GM12878 (cell line): ENCODE data around the gene COL4A1. TPM values are rescaled to one million over a fixed set of nuclear protein-coding genes. Genes with fewer than 3 reads are reported as not detected.
A peak's percentile ranks its signal among the peaks of the same experiment; 100 is the strongest.

ENCODE experiments used
- ATAC-seq: fragments of 200-7000 bp; cut with Tn5 transposase; 3 replicates; pipeline ENCODE4 v1.9.1; 2020; ENCODE audit warnings: mild to moderate bottlenecking, moderate library complexity
- BruUV-seq: library from RNA; stranded (reverse); fragments of 400-500 nt; replicated peaks from 2 replicates; lab custom pipeline; 2021; lab: Mats Ljungman, UMichigan
- CTCF ChIA-PET: fragments of 300-600 bp; sonication (Branson Sonifier 250); formaldehyde crosslinking; extraction: SDS; loops from one replicate; lab custom pipeline; 2021; ENCODE audit warnings: inconsistent platforms; lab: Yijun Ruan, JAX
- POLR2A ChIA-PET: fragments of 350-600 bp; formaldehyde crosslinking; extraction: SDS; loops from one replicate; lab custom pipeline; 2021; ENCODE audit warnings: inconsistent platforms; lab: Charles Lee
- RAD21 ChIA-PET: fragments of 300-600 bp; sonication (Branson Sonifier 250); formaldehyde crosslinking; loops from one replicate; lab custom pipeline; 2023; ENCODE audit warnings: antibody characterized with exemption; ENCODE audit not compliant: unreplicated experiment; lab: Charles Lee
- SMC1A ChIA-PET: fragments of 300-600 bp; sonication (Branson Sonifier 250); formaldehyde crosslinking; loops from one replicate; lab custom pipeline; 2023; ENCODE audit not compliant: unreplicated experiment, uncharacterized antibody; lab: Charles Lee
- DNase-seq: peaks from one replicate; pipeline ENCODE4 v3.0.0-alpha.2; 2011; ENCODE audit warnings: low read depth, low spot score
- FAIRE-seq: peaks from 3 replicates; lab custom pipeline; 2011; peaks lifted over from hg19 to GRCh38; lab: Jason Lieb, UNC
- H2AFZ ChIP-seq: 2 replicates; pipeline ENCODE4 v1.6.0; 2011; ENCODE audit warnings: low read depth, low read length, control low read depth; ENCODE audit not compliant: control insufficient read depth
- H3K27ac ChIP-seq: 2 replicates; pipeline ENCODE4 v1.5.1; 2011; ENCODE audit warnings: control low read depth; ENCODE audit not compliant: control insufficient read depth, insufficient read depth
- H3K27me3 ChIP-seq, 2 experiments: replicated peaks in 1 of 2; 2 replicates each; pipeline versions ENCODE4 v1.6.0 to v1.6.1; 2011; ENCODE audit warnings: low read length in 1 of 2; ENCODE audit not compliant: control insufficient read depth in 2 of 2, insufficient read depth in 2 of 2
- H3K36me3 ChIP-seq, 2 experiments: 2 replicates each; pipeline ENCODE4 v1.5.1; 2011; ENCODE audit warnings: low read length in 1 of 2; ENCODE audit not compliant: control insufficient read depth in 2 of 2, insufficient read depth in 2 of 2
- H3K4me1 ChIP-seq: 2 replicates; pipeline ENCODE4 v1.6.1; 2011; ENCODE audit warnings: mild to moderate bottlenecking, low read length, moderate library complexity, mixed read lengths; ENCODE audit not compliant: control insufficient read depth, insufficient read depth
- H3K4me2 ChIP-seq: 2 replicates; pipeline ENCODE4 v1.6.0; 2011; ENCODE audit warnings: control low read depth; ENCODE audit not compliant: control insufficient read depth, insufficient read depth
- H3K4me3 ChIP-seq: fragments of 200-600 bp; sonication (generic); 2 replicates; pipeline ENCODE4 v1.5.1; 2016
- H3K79me2 ChIP-seq: 2 replicates; pipeline ENCODE4 v1.6.0; 2011; ENCODE audit warnings: low read length; ENCODE audit not compliant: control insufficient read depth, insufficient read depth
- H3K9ac ChIP-seq: 2 replicates; pipeline ENCODE4 v1.8.0; 2011; ENCODE audit warnings: low read length, control low read depth, mixed read lengths; ENCODE audit not compliant: control insufficient read depth, insufficient read depth
- H3K9me3 ChIP-seq: replicated peaks from 3 replicates; pipeline ENCODE4 v1.5.1; 2011; ENCODE audit warnings: mild to moderate bottlenecking, low read length; ENCODE audit not compliant: control insufficient read depth, insufficient read depth
- H4K20me1 ChIP-seq: 2 replicates; pipeline ENCODE4 v1.6.0; 2011; ENCODE audit not compliant: control insufficient read depth, insufficient read depth
- EED ChIP-seq: sonication (generic); IDR thresholded peaks from 2 replicates; pipeline ENCODE4 v1.6.1; 2016; ENCODE audit warnings: antibody characterized with exemption, low read depth
- HDGF ChIP-seq: fragments of 450-650 bp; IDR thresholded peaks from 2 replicates; pipeline ENCODE4 v1.6.1; 2016; ENCODE audit warnings: antibody characterized with exemption
- MYB ChIP-seq: fragments of 150-350 bp; IDR thresholded peaks from 2 replicates; pipeline ENCODE4 v1.6.1; 2014; ENCODE audit warnings: mild to moderate bottlenecking, low read depth, low read length, borderline replicate concordance
- ZBTB11 ChIP-seq: fragments of 450-650 bp; formaldehyde crosslinking; IDR thresholded peaks from 2 replicates; pipeline ENCODE4 v1.5.0; 2022; ENCODE audit warnings: mild to moderate bottlenecking, missing genetic modification characterization
- ZNF687 ChIP-seq: fragments of 450-650 bp; IDR thresholded peaks from 2 replicates; pipeline ENCODE4 v1.6.1; 2017; ENCODE audit warnings: mild to moderate bottlenecking, moderate library complexity
- WGBS: methylation state at CpG from one replicate; pipeline ENCODE4 v1.1.6; 2016; ENCODE audit warnings: low lambda C conversion rate; ENCODE audit not compliant: insufficient replicate concordance, insufficient coverage; ENCODE audit errors: missing lambda C conversion rate; 5-methylcytosine and 5-hydroxymethylcytosine counted together
- in situ Hi-C: fragments of 300-500 bp; cut with MboI; formaldehyde crosslinking; loops from 9 replicates; pipeline ENCODE4 v1.14.3; 2018; ENCODE audit warnings: mixed read lengths
- intact Hi-C: fragments of 100-400 bp; cut with micrococcal nuclease; formaldehyde crosslinking; loops from one replicate; pipeline ENCODE4 v1.14.2; 2022; ENCODE audit not compliant: unreplicated experiment
- polyA plus RNA-seq, 11 experiments: library from polyadenylated mRNA; depleted of rRNA in 4 of 11; unstranded in 6 of 11; stranded (reverse) in 5 of 11; fragments of >200 nt; fragmentation: Nextera tagmentation in 4 of 11; fragmentation: Illumina TruSeq in 1 of 11; extraction: Ambion mirVana in 4 of 11; extraction: Trizol in 1 of 11; gene quantifications; 1 replicate in 1 of 11; 2 replicates in 10 of 11; pipeline versions ENCODE4 v1.2.1 to v1.2.3, GENCODE V29; 2011 to 2016; ENCODE audit warnings: inconsistent platforms in 2 of 11, missing spikeins in 2 of 11, low read depth in 1 of 11
- total RNA-seq, 4 experiments: library from RNA; depleted of rRNA in 3 of 4; stranded (reverse); fragments of >200 nt in 3 of 4; fragmentation: Illumina TruSeq in 1 of 4; extraction: Trizol in 1 of 4; gene quantifications; 2 replicates each; pipeline versions ENCODE4 v1.2.1 to v1.2.3, GENCODE V29; 2013 to 2021
- TF ChIP-seq, protein P1 (sequence below): fragments of 450-650 bp; IDR thresholded peaks from 2 replicates; pipeline ENCODE4 v1.6.1; 2018; ENCODE audit warnings: borderline replicate concordance, mild to moderate bottlenecking; ENCODE audit not compliant: partially characterized antibody

Gene COL4A1
- total and polyA plus RNA-seq, 10 of the 15 experiments (the other 5 are each of a cell fraction or from before 2014, with no cell fraction given) = 0.07 to 0.31 (median 0.13) TPM; not detected in 6

GRCh38 chr13:110134801-110135200, 172.2 kb downstream of the COL4A1 start (continued):
- TF ChIP-seq, protein P1, sequence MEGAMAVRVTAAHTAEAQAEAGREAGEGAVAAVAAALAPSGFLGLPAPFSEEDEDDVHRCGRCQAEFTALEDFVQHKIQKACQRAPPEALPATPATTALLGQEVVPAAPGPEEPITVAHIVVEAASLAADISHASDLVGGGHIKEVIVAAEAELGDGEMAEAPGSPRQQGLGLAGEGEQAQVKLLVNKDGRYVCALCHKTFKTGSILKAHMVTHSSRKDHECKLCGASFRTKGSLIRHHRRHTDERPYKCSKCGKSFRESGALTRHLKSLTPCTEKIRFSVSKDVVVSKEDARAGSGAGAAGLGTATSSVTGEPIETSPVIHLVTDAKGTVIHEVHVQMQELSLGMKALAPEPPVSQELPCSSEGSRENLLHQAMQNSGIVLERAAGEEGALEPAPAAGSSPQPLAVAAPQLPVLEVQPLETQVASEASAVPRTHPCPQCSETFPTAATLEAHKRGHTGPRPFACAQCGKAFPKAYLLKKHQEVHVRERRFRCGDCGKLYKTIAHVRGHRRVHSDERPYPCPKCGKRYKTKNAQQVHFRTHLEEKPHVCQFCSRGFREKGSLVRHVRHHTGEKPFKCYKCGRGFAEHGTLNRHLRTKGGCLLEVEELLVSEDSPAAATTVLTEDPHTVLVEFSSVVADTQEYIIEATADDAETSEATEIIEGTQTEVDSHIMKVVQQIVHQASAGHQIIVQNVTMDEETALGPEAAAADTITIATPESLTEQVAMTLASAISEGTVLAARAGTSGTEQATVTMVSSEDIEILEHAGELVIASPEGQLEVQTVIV = no peak
- TF ChIP-seq MYB (no peak), HDGF (no peak)

DNA sequence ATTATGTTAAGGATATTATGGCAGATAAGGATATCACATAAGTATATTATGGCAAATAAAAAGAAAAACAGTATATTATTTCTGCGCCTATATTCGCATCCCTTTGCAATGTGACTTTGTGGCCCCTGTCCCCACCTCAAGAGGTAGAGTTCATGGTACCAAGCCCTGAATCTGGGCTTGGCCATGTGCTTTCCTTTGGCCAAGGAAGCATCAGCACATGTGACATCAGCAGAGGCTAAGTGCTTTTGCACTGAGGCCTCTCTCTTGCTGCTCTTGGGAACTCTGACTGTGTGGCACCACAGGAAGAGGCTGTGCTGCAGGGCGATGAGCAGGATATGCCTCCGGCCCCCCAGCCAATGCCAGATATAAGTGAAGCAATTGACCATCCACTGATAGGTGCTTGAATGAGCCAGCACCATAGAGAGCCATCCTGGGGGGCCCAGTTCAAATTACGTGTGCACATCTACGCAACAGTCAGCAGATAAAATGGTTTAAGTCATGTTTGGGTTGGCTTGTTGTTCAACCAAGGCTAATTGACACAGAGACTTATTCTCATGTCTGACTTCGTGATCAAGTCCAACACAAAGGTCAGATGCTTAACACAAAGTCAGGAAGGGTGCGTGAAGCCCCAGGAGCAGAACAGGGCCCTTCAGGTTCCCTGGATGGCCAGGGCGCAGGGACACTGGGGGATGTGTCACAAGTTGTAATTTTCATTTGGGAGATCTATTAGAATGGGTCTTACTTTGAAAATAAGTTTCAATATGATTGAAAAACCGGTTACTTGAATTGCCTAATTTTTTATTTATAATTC, 173.3 kb downstream of the COL4A1 start:
- TF ChIP-seq EED (no peak), ZNF687 (0 out of 2 replicates have a peak, but pooled peaks have one; percentile 11), ZBTB11 (0 out of 2 replicates have a peak, but pooled peaks have one; percentile 34)
- POLR2A ChIA-PET = no interaction called here
- FAIRE-seq (no peak), DNase-seq (no peak), ATAC-seq (no peak)
- no peaks in the 10 kb centered on the region for H3K79me2 ChIP-seq
- H2AFZ ChIP-seq = no peak overlapping the region
- no peaks in the 10 kb centered on the region for H3K27me3 ChIP-seq
- H3K4me2 ChIP-seq = no peak overlapping the region
- intact Hi-C loops = loop anchor here (10.0 kb wide), 1 partner anchor 431 kb away; the partner anchor contains the start of gene RAB20
- no peaks in the 10 kb centered on the region; the same call in 2 of the 3 replicates for H3K9me3 ChIP-seq
- peaks cover 9% of the 10 kb centered on the region; the same call in 1 of the 2 replicates for H3K4me1 ChIP-seq
- RAD21 ChIA-PET = interaction anchor here (0.9 kb wide), 1 partner anchor 10 kb away, joined by 5 read pairs; no protein-coding TSS in a partner anchor
- 44% methylated on average over 10 of the region's 10 CpGs for WGBS
- 0 out of 2 replicates have a peak, but pooled peaks cover 2% of the 10 kb centered on the region for H4K20me1 ChIP-seq
- SMC1A ChIA-PET = interaction anchor here (0.7 to 5.8 kb wide), 4 partner anchors 11 to 18 kb away, joined by 3 to 51 read pairs (median 12); no protein-coding TSS in a partner anchor
- no TSS peak for BruUV-seq
- no peak overlapping the region for H3K9ac ChIP-seq
- no peak overlapping the region for H3K4me3 ChIP-seq
- in situ Hi-C loops = no loop called here
- CTCF ChIA-PET = interaction anchor here (1.4 to 2.0 kb wide), 4 partner anchors 10 to 988 kb away, joined by 4 to 13 read pairs (median 4); no protein-coding TSS in a partner anchor
- no peak overlapping the region for H3K27ac ChIP-seq
- no peaks in the 10 kb centered on the region for H3K36me3 ChIP-seq
